Measurements from ENCODE around the gene KLHL25.

- TF ChIP-seq POLR2AphosphoS5 (IDR thresholded peaks at IDR 0.05) (no peak), CTCF (IDR thresholded peaks at IDR 0.05; ENCODE audit: poor library complexity, severe bottlenecking) (no peak), EZH2 (IDR thresholded peaks at IDR 0.05; ENCODE audit: borderline replicate concordance, insufficient read depth, low read length, poor library complexity, severe bottlenecking) (no peak), RAD21 (conservative IDR thresholded peaks at IDR 0.05) (no peak), REST (IDR thresholded peaks at IDR 0.05; ENCODE audit: borderline replicate concordance) (no peak), MXI1 (conservative IDR thresholded peaks at IDR 0.05; ENCODE audit: poor library complexity, severe bottlenecking) (no peak), TAF1 (IDR thresholded peaks at IDR 0.05; ENCODE audit: low read depth) (no peak), EP300 (conservative IDR thresholded peaks at IDR 0.05; ENCODE audit: poor library complexity, severe bottlenecking) (no peak), SMC3 (conservative IDR thresholded peaks at IDR 0.05; ENCODE audit: poor library complexity) (no peak)
Observed at GRCh38 chr15:85717212-85717611, 77.5 kb downstream of the KLHL25 start.

All from neural cell (in vitro differentiated cells).